Upper lobe of left lung (tissue), 6 donors: ENCODE data around the gene RNF13. TPM values are rescaled to one million over a fixed set of nuclear protein-coding genes. Genes with fewer than 3 reads are reported as not detected.
"Not testable (repeated sequence)": the region's sequence is repeated elsewhere in the genome, so short reads cannot be mapped to it uniquely, and the experiment has no call there.

ENCODE experiments used
- ATAC-seq, 2 donors: fragments of 200-7000 bp; cut with Tn5 transposase; one replicate each; pipeline ENCODE4 v1.9.1; 2022; ENCODE audit warnings: mild to moderate bottlenecking in 2 of 2, moderate library complexity in 2 of 2; ENCODE audit not compliant: low FRiP score in 2 of 2
- DNase-seq, 2 donors: peaks; one replicate each; pipeline ENCODE4 v3.0.0-alpha.2; 2019 to 2020
- H3K27ac ChIP-seq, 4 donors: fragments of 200-600 bp; sonication (generic); one replicate each; pipeline ENCODE4 v1.5.1; 2016 to 2019
- H3K27me3 ChIP-seq, 4 donors: fragments of 200-600 bp; sonication (generic); one replicate each; pipeline ENCODE4 v1.5.1; 2017 to 2019
- H3K36me3 ChIP-seq, 4 donors: fragments of 200-600 bp; sonication (generic); one replicate each; pipeline ENCODE4 v1.5.1; 2016 to 2019
- H3K4me1 ChIP-seq, 4 donors: fragments of 200-600 bp; sonication (generic); one replicate each; pipeline ENCODE4 v1.5.1; 2018 to 2019
- H3K4me3 ChIP-seq, 4 donors: fragments of 200-600 bp; sonication (generic); one replicate each; pipeline ENCODE4 v1.5.1; 2017 to 2019; ENCODE audit warnings: mild to moderate bottlenecking in 2 of 4, moderate library complexity in 1 of 4
- H3K9me3 ChIP-seq, 4 donors: fragments of 200-600 bp; sonication (generic); one replicate each; pipeline ENCODE4 v1.5.1; 2018 to 2019
- CTCF ChIP-seq, 6 experiments: fragments of 450-650 bp in 4 of 6; fragments of 200-600 bp in 2 of 6; sonication (generic) in 2 of 6; IDR thresholded peaks; one replicate each; pipeline ENCODE4 v1.5.1; 2016 to 2019; ENCODE audit warnings: antibody characterized with exemption in 6 of 6
- EP300 ChIP-seq, 4 donors: sonication (generic); formaldehyde crosslinking; IDR thresholded peaks; one replicate each; pipeline ENCODE4 v1.5.1; 2017; ENCODE audit warnings: antibody characterized with exemption in 4 of 4, control low read depth in 2 of 4
- POLR2A ChIP-seq, 4 donors: fragments of 450-650 bp; IDR thresholded peaks; one replicate each; pipeline ENCODE4 v1.5.1; 2016 to 2017; ENCODE audit warnings: antibody characterized with exemption in 4 of 4, mild to moderate bottlenecking in 2 of 4
- POLR2AphosphoS5 ChIP-seq, 2 donors: sonication (generic); formaldehyde crosslinking; IDR thresholded peaks; one replicate each; pipeline ENCODE4 v1.5.1; 2017; ENCODE audit warnings: antibody characterized with exemption in 2 of 2
- WGBS, 2 donors: methylation state at CpG; one replicate each; pipeline ENCODE4 v1.1.5; 2017 to 2018; 5-methylcytosine and 5-hydroxymethylcytosine counted together
- total RNA-seq, 6 donors: library from RNA; depleted of rRNA in 4 of 6; stranded (reverse); fragments of >200 nt in 4 of 6; gene quantifications; one replicate each; pipeline versions ENCODE4 v1.1.0 to v1.2.1, GENCODE V29; 2016 to 2021
- donor health status: DM: no; HTN: no; CAD: no; lungs with moderate emphysema.
- donor health status: DM: no; HTN: yes; CAD: no; lungs with severe emphysema.

RNF13 gene
- total RNA-seq, 6 donors from 2014 or later = 50.2 to 136 (median 101) TPM

GRCh38 chr3:149831321-149831720, 18.3 kb downstream of the RNF13 start:
- H3K27ac ChIP-seq = no peak overlapping the region
- 95 to 96% methylated on average over 3 to 4 of the region's 4 CpGs for WGBS, 2 donors
- DNase-seq (no peak), ATAC-seq (no peak)
- H3K4me3 ChIP-seq = no peak overlapping the region
- H3K9me3 ChIP-seq = peaks cover 9 to 40% (median 22%) of the 10 kb centered on the region in 4 donors
- H3K27me3 ChIP-seq = no peaks in the 10 kb centered on the region
- H3K4me1 ChIP-seq = peaks cover 0 to 8% (median 2%) of the 10 kb centered on the region in 4 donors
- TF ChIP-seq EP300 (IDR thresholded peaks at IDR 0.05) = no peak
- TF ChIP-seq POLR2AphosphoS5 (IDR thresholded peaks at IDR 0.05) = no peak
- TF ChIP-seq POLR2A (IDR thresholded peaks at IDR 0.05) = no peak
- no peak for TF ChIP-seq CTCF (IDR thresholded peaks at IDR 0.05)
- no peaks in the 10 kb centered on the region for H3K36me3 ChIP-seq

GRCh38 chr3:149832086-149832485, 19.1 kb downstream of the RNF13 start:
- ATAC-seq = no peak
- no peaks in the 10 kb centered on the region for H3K27me3 ChIP-seq
- H3K27ac ChIP-seq = no peak overlapping the region
- no peak overlapping the region for H3K4me3 ChIP-seq
- H3K36me3 ChIP-seq = no peaks in the 10 kb centered on the region
- DNase-seq = no peak
- whole genome bisulfite sequencing, 2 donors = 90 to 91% methylated on average over 1 of the region's 1 CpG
- peaks cover 9 to 40% (median 22%) of the 10 kb centered on the region in 4 donors for H3K9me3 ChIP-seq
- TF ChIP-seq CTCF (IDR thresholded peaks at IDR 0.05) (no peak), POLR2AphosphoS5 (IDR thresholded peaks at IDR 0.05) (no peak), POLR2A (IDR thresholded peaks at IDR 0.05) (no peak), EP300 (IDR thresholded peaks at IDR 0.05) (no peak)
- H3K4me1 ChIP-seq = peaks cover 0 to 8% (median 0%) of the 10 kb centered on the region in 4 donors

GRCh38 chr3:149833241-149833640, 20.2 kb downstream of the RNF13 start:
- Histone ChIP-seq H3K27me3 (no peaks in the 10 kb centered on the region), H3K4me3 (no peak overlapping the region), H3K4me1 (peaks cover 0 to 8% (median 0%) of the 10 kb centered on the region in 4 donors), H3K36me3 (peaks cover 0 to 3% (median 0%) of the 10 kb centered on the region in 4 donors), H3K27ac (no peak overlapping the region), H3K9me3 (peaks cover 9 to 47% (median 23%) of the 10 kb centered on the region in 4 donors)
- TF ChIP-seq POLR2A (IDR thresholded peaks at IDR 0.05) (no peak), POLR2AphosphoS5 (IDR thresholded peaks at IDR 0.05) (no peak), CTCF (IDR thresholded peaks at IDR 0.05) (no peak), EP300 (IDR thresholded peaks at IDR 0.05) (no peak)
- ATAC-seq = no peak
- WGBS, 2 donors = 95 to 100% methylated on average over 2 of the region's 2 CpGs
- DNase-seq = no peak

DNA sequence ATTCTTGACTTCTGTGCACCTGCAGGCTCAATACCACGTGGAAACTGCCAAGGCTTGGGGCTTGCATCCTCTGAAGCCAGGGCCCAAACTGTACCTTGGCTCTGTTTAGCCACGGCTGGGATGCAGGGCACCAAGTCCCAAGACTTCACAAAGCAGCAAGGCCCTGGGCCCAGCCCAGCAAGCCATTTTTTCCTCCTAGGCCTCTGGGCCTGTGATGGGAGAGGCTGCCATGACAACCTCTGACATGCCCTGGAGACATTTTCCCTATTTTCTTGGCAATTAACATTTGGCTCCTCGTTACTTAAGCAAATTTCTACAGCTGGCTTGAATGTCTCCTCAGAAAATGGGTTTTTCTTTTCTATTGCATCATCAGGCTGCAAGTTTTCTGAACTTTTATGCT, 25.5 kb downstream of the RNF13 start:
- DNase-seq, H3K27ac ChIP-seq, H3K36me3 ChIP-seq, H3K4me3 ChIP-seq, H3K27me3 ChIP-seq, ATAC-seq: not testable (repeated sequence)
- Histone ChIP-seq H3K9me3 (peaks cover under 1 to 25% (median 8%) of the 10 kb centered on the region in 4 donors), H3K4me1 (peaks cover 6 to 24% (median 11%) of the 10 kb centered on the region in 4 donors)
- WGBS, 2 donors = 83% methylated on average over 2 of the region's 3 CpGs; no CpG with 5 or more reads in 1 of the 2 donors

GRCh38 chr3:149839469-149839868, 26.5 kb downstream of the RNF13 start:
- H3K4me3 ChIP-seq, H3K27ac ChIP-seq, H3K27me3 ChIP-seq, H3K36me3 ChIP-seq, ATAC-seq, DNase-seq: not testable (repeated sequence)
- WGBS, 2 donors = 89 to 97% methylated on average over 3 of the region's 3 CpGs
- H3K4me1 ChIP-seq = peaks cover 6 to 27% (median 11%) of the 10 kb centered on the region in 4 donors
- H3K9me3 ChIP-seq = peaks cover 0 to 16% (median 5%) of the 10 kb centered on the region in 4 donors

- Histone ChIP-seq H3K4me1 (peaks cover 6 to 27% (median 11%) of the 10 kb centered on the region in 4 donors), H3K27ac (no peak overlapping the region), H3K4me3 (no peak overlapping the region), H3K36me3 (peaks cover 0 to 5% (median 0%) of the 10 kb centered on the region in 4 donors), H3K27me3 (no peaks in the 10 kb centered on the region), H3K9me3 (peaks cover 0 to 11% (median 3%) of the 10 kb centered on the region in 4 donors)
- TF ChIP-seq POLR2A (IDR thresholded peaks at IDR 0.05) (no peak), CTCF (IDR thresholded peaks at IDR 0.05) (no peak), POLR2AphosphoS5 (IDR thresholded peaks at IDR 0.05) (no peak), EP300 (IDR thresholded peaks at IDR 0.05) (no peak)
- no peak for ATAC-seq
- 62 to 69% methylated on average over 3 of the region's 3 CpGs for WGBS, 2 donors
- no peak for DNase-seq
Measured at GRCh38 chr3:149839896-149840295, 26.9 kb downstream of the RNF13 start.
